Body of pancreas (tissue), 4 donors: ENCODE data around the gene MKX.
"Not testable (repeated sequence)": the region's sequence is repeated elsewhere in the genome, so short reads cannot be mapped to it uniquely, and the experiment has no call there.

Experiments used
- POLR2A ChIP-seq, 3 donors: fragments of 450-650 bp; IDR thresholded peaks; one replicate each; pipeline ENCODE4 v1.6.1; 2016; ENCODE audit warnings: antibody characterized with exemption in 3 of 3, mild to moderate bottlenecking in 2 of 3
- TF ChIP-seq, protein P1 (sequence below), 7 experiments: fragments of 450-650 bp in 4 of 7; fragments of 200-600 bp in 3 of 7; sonication (generic) in 3 of 7; IDR thresholded peaks; one replicate each; pipeline ENCODE4 v1.5.1; 2016 to 2019; ENCODE audit warnings: antibody characterized with exemption in 7 of 7

GRCh38 chr10:27681795-27682194 is 63.8 kb downstream of the MKX start:
- TF ChIP-seq, protein P1, sequence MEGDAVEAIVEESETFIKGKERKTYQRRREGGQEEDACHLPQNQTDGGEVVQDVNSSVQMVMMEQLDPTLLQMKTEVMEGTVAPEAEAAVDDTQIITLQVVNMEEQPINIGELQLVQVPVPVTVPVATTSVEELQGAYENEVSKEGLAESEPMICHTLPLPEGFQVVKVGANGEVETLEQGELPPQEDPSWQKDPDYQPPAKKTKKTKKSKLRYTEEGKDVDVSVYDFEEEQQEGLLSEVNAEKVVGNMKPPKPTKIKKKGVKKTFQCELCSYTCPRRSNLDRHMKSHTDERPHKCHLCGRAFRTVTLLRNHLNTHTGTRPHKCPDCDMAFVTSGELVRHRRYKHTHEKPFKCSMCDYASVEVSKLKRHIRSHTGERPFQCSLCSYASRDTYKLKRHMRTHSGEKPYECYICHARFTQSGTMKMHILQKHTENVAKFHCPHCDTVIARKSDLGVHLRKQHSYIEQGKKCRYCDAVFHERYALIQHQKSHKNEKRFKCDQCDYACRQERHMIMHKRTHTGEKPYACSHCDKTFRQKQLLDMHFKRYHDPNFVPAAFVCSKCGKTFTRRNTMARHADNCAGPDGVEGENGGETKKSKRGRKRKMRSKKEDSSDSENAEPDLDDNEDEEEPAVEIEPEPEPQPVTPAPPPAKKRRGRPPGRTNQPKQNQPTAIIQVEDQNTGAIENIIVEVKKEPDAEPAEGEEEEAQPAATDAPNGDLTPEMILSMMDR (IDR thresholded peaks at IDR 0.05): not testable (repeated sequence)
- TF ChIP-seq POLR2A (IDR thresholded peaks at IDR 0.05): not testable (repeated sequence)
